Ramos (cell line): ENCODE measurements around the gene NUP54.

Source experiments
- in situ Hi-C: fragments of 300-500 bp; cut with MboI; formaldehyde crosslinking; loops from one replicate; pipeline ENCODE4 v1.14.3; 2022; ENCODE audit warnings: low sequenced_read_pairs; ENCODE audit not compliant: unreplicated experiment

The NUP54 gene

GRCh38 chr4:76148142-76148865 is at the start of gene NUP54:
TSS of gene NUP54 (minus strand) at chr4:76148397. CDS start at chr4:76148374, 23 bp downstream.
- in situ Hi-C loops, result no loop called here

GRCh38 chr4:76197031-76197743 is 49.0 kb upstream of the NUP54 start:
- in situ Hi-C loops, result no loop called here

GRCh38 chr4:76196376-76196775 is 48.2 kb upstream of the NUP54 start:
- in situ Hi-C loops, result no loop called here

- in situ Hi-C loops, result no loop called here
Observed at GRCh38 chr4:76195326-76195725, 47.1 kb upstream of the NUP54 start.

- in situ Hi-C loops, result loop anchor here (5.0 kb wide), 1 partner anchor 173 kb away; no protein-coding TSS in a partner anchor
Observed at GRCh38 chr4:76194325-76194724, 46.1 kb upstream of the NUP54 start.

GRCh38 chr4:76192236-76192635 is 44.0 kb upstream of the NUP54 start:
- in situ Hi-C loops, result loop anchor here (5.0 kb wide), 1 partner anchor 175 kb away; no protein-coding TSS in a partner anchor

- in situ Hi-C loops, result no loop called here
Observed at GRCh38 chr4:76188557-76188956, 40.4 kb upstream of the NUP54 start.

- in situ Hi-C loops, result no loop called here
Observed at GRCh38 chr4:76188149-76188548, 40.0 kb upstream of the NUP54 start.

GRCh38 chr4:76187152-76187551 is 39.0 kb upstream of the NUP54 start:
- in situ Hi-C loops, result no loop called here

GRCh38 chr4:76182463-76182862 is 34.3 kb upstream of the NUP54 start:
- in situ Hi-C loops, result no loop called here

- in situ Hi-C loops, result no loop called here
Observed at GRCh38 chr4:76179398-76180318, 31.5 kb upstream of the NUP54 start.

GRCh38 chr4:76178296-76178695 is 30.1 kb upstream of the NUP54 start:
- in situ Hi-C loops, result no loop called here

GRCh38 chr4:76177709-76178108 is 29.5 kb upstream of the NUP54 start:
- in situ Hi-C loops, result no loop called here

- in situ Hi-C loops, result no loop called here
Observed at GRCh38 chr4:76175336-76175735, 27.1 kb upstream of the NUP54 start.

- in situ Hi-C loops, result no loop called here
Observed at GRCh38 chr4:76174216-76174615, 26.0 kb upstream of the NUP54 start.

- in situ Hi-C loops, result no loop called here
Observed at GRCh38 chr4:76168688-76169087, 20.5 kb upstream of the NUP54 start.

- in situ Hi-C loops, result no loop called here
Observed at GRCh38 chr4:76166480-76166879, 18.3 kb upstream of the NUP54 start.

GRCh38 chr4:76160355-76160754 is 12.2 kb upstream of the NUP54 start:
- in situ Hi-C loops, result no loop called here

- in situ Hi-C loops, result no loop called here
Observed at GRCh38 chr4:76156635-76157034, 8.4 kb upstream of the NUP54 start.

GRCh38 chr4:76155979-76156378 is 7.8 kb upstream of the NUP54 start:
- in situ Hi-C loops, result no loop called here

- in situ Hi-C loops, result no loop called here
Observed at GRCh38 chr4:76153356-76153755, 5.2 kb upstream of the NUP54 start.
